ENCODE results near the gene STARD6.

- TF ChIP-seq CTCF (conservative IDR thresholded peaks at IDR 0.05; ENCODE audit: low read depth in 2 of 2) (no peak), POLR2AphosphoS5 (IDR thresholded peaks at IDR 0.05; ENCODE audit: low read depth) (no peak)
Observed at GRCh38 chr18:54378057-54378456, 20.4 kb upstream of the STARD6 start.

All from GM23338 (cell line).